Dedifferentiated amniotic fluid mesenchymal stem cell (primary cell): Measurements from ENCODE around the gene CPEB4.

ENCODE experiments used
- DNase-seq: peaks from one replicate; pipeline ENCODE4 v3.0.0-alpha.2; 2016; ENCODE audit errors: extremely low spot score

The CPEB4 gene

DNA sequence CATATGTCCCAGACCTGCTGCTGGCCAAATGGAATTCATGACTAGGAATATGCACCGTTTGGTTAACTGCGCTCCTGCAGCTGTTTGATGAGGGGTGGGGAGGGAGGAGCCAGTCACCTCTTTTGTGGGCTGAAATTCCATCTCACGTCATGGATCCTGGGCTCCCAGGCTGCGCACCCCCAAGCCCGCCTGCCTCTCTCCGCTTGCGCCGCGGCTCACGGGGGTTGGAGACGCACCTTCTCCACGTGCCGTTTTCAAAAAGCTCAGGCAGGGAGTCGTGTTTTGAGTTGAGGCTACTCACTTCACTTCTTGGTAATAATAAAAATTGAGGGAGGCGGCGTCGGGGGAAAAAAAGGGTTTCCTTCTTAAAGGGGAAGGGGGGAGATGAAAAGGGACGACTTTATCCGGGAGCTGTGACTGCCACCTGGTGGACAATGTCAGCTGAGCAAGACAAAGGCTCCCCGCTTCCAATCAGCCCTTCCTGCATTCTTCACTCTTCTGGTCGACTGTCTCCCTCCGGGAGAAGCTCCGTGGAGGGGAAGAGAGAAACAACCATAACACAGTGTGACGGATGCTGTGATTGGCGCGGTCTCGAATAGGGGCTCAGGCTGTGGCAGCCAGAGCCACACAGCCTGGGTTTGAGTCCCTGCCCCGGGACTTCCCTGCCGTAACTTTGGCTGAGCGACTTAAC, 84.9 kb downstream of the CPEB4 start:
- DNase-seq = peak; percentile 80

DNA sequence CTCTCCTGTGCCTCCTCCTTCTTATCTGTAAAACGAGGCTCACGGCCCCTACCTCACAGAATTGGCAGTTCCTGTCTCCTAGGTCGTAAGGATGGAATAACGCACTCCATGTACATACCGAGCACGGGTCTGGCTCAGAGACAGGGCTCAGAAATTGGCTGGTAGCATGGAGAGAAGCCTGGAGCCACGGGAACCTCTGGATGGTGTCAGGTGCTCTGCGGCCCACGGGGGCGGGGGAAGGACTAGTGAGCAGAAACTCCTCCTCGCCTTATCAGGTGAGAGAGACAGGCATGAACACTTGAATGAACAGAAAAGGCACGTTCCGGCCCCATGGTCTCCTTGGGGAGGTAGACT, 85.4 kb downstream of the CPEB4 start:
- no peak for DNase-seq

DNA sequence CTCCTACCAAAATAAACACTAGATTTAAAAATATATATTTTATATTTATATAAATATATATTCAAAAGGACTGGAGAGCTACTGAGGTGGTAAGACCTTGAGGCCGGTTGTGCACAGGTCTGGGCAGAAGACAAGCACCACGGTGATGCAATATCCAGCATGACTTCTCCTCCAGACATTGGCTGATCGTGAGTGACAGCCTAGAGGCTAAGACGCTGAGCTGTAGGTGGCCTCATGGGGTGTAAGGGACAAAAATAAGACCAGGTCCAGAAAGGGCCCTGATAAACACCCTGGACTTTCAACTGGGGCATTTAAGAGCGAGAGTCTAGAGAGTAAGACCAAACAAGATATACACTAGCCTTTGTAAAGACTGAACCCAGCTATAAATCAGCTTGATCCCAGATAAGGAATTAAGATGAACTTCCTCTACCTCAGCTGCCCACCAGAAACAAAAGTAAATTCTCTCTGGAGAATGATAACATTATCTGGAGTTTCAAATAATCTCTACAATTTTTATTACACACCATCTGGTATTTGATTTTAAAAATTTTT, 86.6 kb downstream of the CPEB4 start:
- no peak for DNase-seq

DNA sequence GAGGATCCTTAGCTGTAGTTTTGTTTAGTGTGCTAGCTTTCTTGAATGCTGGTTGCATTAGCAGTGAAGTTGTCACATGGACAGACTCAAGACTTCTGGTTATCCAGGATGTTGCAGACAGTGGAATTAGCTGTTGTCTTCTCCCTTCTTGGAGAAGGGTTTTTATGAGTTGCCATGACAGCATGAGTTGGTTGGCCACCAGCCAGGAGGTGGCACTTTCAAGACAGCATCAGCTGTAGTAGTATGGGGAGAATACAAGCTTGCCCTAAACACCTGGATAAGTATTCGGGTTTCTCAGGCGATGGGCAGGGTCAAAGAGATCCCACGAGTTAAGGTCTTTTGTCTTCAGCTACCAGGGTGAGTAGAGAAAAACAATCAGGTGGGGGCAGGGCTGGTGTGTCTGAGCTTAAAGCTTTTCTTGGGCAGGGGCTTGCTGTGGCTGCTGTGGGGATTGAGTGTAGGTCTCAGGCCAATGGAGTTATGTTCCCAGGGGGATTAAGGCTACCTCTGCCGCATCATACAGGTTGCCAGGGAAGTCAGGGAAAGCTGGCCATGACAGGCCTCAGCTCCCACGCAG, 93.1 kb downstream of the CPEB4 start:
- DNase-seq = no peak

DNA sequence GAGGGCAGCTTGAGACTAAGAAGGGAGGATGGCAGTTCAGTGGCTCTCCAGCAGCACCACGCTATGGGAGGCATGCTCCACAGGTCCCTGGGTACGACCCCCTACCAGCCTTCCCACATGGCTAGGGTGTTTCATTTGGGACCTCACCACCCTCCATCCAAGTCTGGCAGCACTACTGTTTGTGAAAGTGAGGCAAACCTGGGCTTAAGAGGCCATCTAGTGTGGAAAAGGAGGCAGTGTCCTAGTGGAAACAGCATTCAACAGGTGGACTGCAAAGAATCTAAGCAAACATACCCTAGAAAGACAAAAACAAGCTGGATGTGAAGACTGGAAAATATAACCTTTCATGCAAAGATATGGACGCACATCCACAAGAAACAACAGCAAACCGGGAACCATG, 96.1 kb downstream of the CPEB4 start:
- no peak for DNase-seq

DNA sequence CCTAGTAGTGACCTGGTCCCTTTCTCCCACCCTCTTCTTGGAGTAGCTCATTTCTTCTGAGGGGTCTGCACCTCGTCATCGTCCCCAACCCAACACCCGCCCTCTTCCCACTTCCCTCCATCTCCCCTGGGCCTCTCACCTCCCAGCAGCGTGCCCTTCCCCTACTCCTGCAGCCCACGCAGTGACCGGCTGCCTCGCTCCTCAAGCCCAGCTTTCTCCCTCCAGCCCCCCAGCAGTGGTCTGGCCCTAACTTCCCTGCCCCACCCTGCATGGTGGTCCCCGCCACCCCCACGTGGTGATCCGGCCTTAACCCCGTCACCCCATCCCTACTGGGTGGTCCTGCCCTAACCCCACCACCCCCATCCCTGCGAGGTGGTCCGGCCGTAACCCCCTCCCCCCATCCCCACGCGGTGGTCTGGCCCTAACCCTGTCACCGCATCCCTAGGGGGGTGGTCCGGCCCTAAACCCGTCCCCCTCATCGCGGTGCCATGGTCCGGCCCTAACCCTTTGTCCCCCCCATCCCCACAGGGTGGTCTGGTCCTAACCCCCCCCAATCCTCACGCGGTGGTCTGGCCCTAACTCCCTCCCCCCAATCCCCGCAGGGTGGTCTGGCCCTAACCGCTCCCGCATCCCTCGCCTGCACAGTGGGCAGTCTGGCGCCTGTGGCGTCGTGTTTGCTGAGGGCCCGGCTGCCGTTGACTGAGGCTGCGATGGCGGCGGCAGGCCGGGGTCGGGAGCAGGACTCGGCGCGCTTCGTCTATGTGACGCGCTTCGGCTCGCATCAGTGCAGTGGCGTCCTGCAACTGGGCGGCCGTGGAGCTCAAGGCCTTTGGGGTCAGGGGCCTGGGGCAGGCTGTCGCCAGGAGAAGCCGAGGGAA, 100.6 kb downstream of the CPEB4 start, which contains the start of gene C5orf47:
C5orf47 (plus strand) TSS at position 617 of the 878 bp plus-strand sequence; CDS start at position 711, 94 bp downstream.
- no peak for DNase-seq

DNA sequence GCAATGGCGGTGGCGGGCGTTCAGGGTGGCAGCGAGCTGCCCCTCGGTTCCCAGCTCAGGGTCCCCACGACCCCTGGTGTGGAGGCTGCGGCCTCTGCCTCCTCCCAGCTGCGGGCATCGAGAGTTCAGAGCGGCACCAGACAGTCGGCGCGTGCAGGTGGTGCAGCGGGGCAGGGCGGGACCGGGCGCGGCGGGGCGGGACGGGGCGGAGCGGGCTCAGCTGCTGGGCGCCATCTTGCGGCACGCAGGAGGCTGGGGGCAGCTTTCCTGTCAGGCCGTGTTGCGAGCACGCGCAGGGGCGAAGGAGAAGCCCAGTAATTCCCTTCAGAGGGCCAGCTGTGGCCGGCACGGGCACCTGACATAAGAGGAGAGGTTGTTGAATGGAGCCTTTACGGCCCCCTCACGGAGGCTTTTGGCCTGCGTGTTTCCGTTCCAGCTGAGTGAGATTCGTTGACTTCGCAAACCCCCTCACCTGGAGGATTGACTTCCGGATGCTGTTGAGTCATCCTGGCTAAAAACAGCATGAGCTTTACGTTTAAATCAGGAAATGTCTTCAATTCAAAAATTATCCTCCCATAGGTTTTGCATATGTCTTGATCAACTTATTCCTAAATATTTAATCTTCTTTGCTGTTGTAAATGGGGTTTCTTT, 101.4 kb downstream of the CPEB4 start:
- no peak for DNase-seq

DNA sequence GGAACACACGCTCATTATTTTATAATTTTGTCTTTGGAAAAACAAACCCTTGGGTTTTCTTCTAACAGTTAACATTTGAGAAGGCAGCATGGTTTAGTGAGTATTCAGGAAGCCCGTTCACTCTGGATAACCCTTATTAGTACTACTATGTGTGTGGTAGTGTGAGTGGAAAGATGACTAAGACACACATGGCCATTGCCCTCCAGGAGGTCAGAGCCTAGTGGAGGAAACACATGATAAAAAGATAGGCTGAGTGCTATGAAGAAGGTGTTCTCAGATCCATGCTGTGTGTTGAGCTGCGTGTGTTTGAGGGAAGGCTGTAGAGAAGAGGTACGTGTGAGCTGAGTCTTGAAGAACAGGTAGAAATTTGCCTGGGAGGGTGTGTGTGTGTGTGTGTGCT, 109.2 kb downstream of the CPEB4 start:
- DNase-seq = no peak

DNA sequence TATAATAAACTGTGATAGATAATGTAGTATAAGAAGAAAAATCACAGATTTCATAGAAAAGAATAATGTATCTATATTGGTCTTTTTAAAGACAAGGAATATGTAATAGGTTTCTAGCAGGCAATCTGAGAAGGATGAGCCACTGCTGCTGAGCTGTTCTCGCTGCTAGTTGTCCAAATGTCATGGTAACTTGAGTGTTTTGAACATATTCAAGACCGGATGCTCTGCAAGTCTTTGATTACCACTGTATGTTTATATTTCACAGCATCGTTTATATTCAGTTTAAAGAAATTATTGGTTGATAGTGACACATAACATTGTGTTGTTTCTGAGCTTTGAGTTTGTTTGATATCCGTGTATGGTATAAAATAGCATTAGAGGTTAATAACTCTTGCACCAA, 110.4 kb downstream of the CPEB4 start:
- DNase-seq = no peak

DNA sequence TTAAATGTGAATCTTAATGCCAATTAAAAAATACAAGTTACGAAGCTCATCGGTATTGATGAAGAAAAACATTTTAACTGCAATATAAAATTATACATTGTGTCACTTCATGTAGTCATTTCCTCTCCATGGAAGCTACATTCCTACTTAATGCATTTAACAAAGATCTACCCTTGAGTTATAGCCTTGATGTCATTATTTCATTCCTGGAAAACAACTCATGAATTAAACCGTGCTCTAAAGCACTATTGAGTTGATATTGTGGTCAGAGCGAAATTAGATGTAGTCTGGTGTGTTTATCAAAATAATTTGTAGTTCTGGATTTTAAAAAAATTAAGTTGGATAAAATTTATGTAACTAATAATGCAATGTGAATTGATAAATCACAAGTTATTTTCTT, 111.9 kb downstream of the CPEB4 start:
- DNase-seq = no peak

DNA sequence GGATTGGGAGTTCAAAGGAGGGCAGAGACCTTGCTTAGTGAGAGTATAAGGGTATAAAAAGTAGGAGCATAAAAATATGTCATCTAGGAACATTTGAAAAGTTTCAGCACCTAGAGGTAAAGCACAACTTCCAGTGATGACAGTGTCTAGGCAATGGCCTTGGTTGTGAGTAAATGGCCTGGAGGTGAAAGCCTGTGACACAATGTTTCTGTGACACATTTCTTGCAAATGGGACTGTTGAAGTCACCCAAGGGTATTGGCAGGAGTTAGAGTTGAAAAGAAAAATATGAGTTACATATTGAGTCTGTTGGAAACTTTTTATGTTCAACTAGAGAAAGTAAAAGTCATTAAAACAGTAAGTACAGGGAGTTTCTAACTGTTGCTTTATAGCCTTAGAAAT, 115.6 kb downstream of the CPEB4 start:
- no peak for DNase-seq

DNA sequence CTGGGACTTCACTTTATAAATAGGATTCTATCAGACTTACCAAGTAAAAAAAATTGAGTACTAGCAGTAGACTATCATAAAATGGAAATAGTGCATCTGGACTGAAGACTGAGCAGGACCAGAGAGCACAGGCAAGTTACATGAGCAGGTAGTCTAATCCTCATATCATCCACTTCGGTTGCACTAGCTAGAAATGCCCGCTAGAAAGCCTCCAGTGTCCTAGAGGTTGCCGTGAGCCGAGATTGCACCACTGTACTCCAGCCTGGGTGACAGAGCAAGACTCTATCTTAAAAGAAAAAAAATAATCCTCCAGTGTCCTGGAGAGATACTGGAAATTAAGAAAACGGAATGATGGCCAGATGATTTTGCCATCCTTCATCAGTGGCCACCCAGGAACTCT, 120.8 kb downstream of the CPEB4 start:
- no peak for DNase-seq

DNA sequence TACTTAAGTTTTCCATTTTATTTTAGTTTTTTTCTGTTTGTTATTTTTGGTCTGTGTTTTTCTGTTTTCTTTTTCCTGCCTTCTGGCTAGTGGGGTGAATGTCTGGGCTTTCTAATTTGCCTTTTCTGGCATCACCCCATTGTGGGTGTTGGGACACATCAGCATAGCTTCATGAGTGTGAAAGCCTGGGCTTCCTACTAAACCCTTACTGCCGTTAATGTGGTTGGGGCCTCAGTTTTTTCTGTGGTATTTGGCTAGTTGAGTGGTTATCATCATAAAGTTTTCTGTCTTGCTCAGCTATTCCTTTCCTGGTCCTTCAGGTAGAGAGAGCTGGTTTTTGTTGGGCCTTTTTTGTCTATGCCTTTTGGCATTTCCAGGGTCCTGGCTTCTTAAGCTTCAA, 122.2 kb downstream of the CPEB4 start:
- DNase-seq = no peak

DNA sequence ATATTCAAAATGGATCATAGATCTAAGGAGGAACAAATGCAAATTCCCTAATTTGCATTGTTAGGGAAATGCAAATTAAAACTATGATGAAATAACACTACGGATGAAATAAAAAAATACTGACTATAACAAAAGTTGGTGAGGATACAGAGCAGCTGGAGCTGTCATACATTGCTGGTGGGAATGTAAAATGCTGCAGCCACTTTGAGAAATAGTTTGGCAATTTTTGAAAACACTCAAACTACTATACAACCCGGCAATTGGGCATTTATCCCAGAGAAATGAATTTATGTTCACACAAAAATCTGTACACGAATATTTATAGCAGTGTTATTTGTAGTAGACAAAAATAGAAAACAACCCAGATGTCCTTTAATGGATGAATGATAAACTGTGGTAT, 123.3 kb downstream of the CPEB4 start:
- DNase-seq = no peak
